SHP77 (cell line): ENCODE data around the gene P2RY10.
"Not testable (repeated sequence)": the region's sequence is repeated elsewhere in the genome, so short reads cannot be mapped to it uniquely, and the experiment has no call there.

Source experiments
- DNase-seq, 2 experiments: peaks; one replicate each; lab custom pipeline; 2025; lab: John Stamatoyannopoulos, UW

Gene P2RY10

GRCh38 chrX:78945186-78945912 is at the start of gene P2RY10:
Gene P2RY10, plus strand, starts transcription at chrX:78945391. Its CDS starts 15,130 bp downstream, at chrX:78960521.
- DNase-seq: no peak

GRCh38 chrX:78922754-78923153 is 22.4 kb upstream of the P2RY10 start:
- DNase-seq: no peak

- DNase-seq: no peak
Observed at GRCh38 chrX:78923198-78924015, 21.8 kb upstream of the P2RY10 start.

GRCh38 chrX:78931814-78932213 is 13.4 kb upstream of the P2RY10 start:
- DNase-seq: no peak

- no peak for DNase-seq
Observed at GRCh38 chrX:78934866-78935265, 10.3 kb upstream of the P2RY10 start.

- DNase-seq: no peak
Observed at GRCh38 chrX:78944351-78944750, 840 bp upstream of the P2RY10 start.

- no peak for DNase-seq
Observed at GRCh38 chrX:78946178-78946931, 1.2 kb downstream of the P2RY10 start.

- no peak for DNase-seq
Observed at GRCh38 chrX:78950009-78950835, 5.0 kb downstream of the P2RY10 start.

GRCh38 chrX:78957049-78957767 is 12.0 kb downstream of the P2RY10 start:
- DNase-seq: no peak

- DNase-seq: no peak
Observed at GRCh38 chrX:78957768-78958130, 12.6 kb downstream of the P2RY10 start.

- no peak for DNase-seq
Observed at GRCh38 chrX:78958419-78959116, 13.4 kb downstream of the P2RY10 start.

GRCh38 chrX:78960888-78961287 is 15.7 kb downstream of the P2RY10 start:
- no peak for DNase-seq

- DNase-seq: no peak
Observed at GRCh38 chrX:78964598-78964997, 19.4 kb downstream of the P2RY10 start.

GRCh38 chrX:78979789-78980464 is 34.7 kb downstream of the P2RY10 start:
- no peak for DNase-seq

GRCh38 chrX:78989349-78989748 is 44.2 kb downstream of the P2RY10 start:
- DNase-seq: no peak

GRCh38 chrX:78997870-78998558 is 52.8 kb downstream of the P2RY10 start:
- no peak for DNase-seq

GRCh38 chrX:79007540-79007939 is 62.3 kb downstream of the P2RY10 start:
- not testable (repeated sequence) for DNase-seq
